Naive thymus-derived CD4-positive, alpha-beta T cell (primary cell): ENCODE measurements around the gene SWI5. TPM values are rescaled to one million over a fixed set of nuclear protein-coding genes. Genes with fewer than 3 reads are reported as not detected.
"Not testable (repeated sequence)": the region's sequence is repeated elsewhere in the genome, so short reads cannot be mapped to it uniquely, and the experiment has no call there.

Experiments used
- ATAC-seq: fragments of 150-1000 bp; cut with Tn5 transposase; 2 replicates; pipeline ENCODE4 v1.10.0; 2021; ENCODE audit warnings: mild to moderate bottlenecking, moderate library complexity
- CTCF ChIA-PET: fragments of 350-600 bp; sonication (Branson Sonifier 250); formaldehyde crosslinking; loops from one replicate; lab custom pipeline; 2021; ENCODE audit warnings: antibody characterized with exemption; lab: Charles Lee
- POLR2A ChIA-PET: fragments of 350-600 bp; sonication (Branson Sonifier 250); formaldehyde crosslinking; loops from one replicate; lab custom pipeline; 2021; ENCODE audit warnings: antibody characterized with exemption, inconsistent platforms; lab: Charles Lee
- DNase-seq, 9 donors: peaks; one replicate each; pipeline versions ENCODE4 v3.0.0 to v3.0.0-alpha.2; 2020 to 2022; ENCODE audit warnings: mixed read lengths in 1 of 9
- H3K27ac ChIP-seq: one replicate; pipeline ENCODE4 v1.7.0; 2013; ENCODE audit warnings: mild to moderate bottlenecking, low read depth, low read length, moderate library complexity
- H3K27me3 ChIP-seq, 2 donors: one replicate each; pipeline ENCODE4 v1.7.0; 2013; ENCODE audit warnings: low read length in 2 of 2, mild to moderate bottlenecking in 2 of 2, moderate library complexity in 2 of 2; ENCODE audit not compliant: control insufficient read depth in 2 of 2, insufficient read depth in 2 of 2
- H3K36me3 ChIP-seq, 3 experiments: 1 replicate in 2 of 3; 2 replicates in 1 of 3; pipeline ENCODE4 v1.7.0; 2013; ENCODE audit warnings: low read length in 3 of 3, mild to moderate bottlenecking in 3 of 3, moderate library complexity in 1 of 3; ENCODE audit not compliant: insufficient read depth in 3 of 3, control insufficient read depth in 2 of 3
- H3K4me1 ChIP-seq, 2 donors: one replicate each; pipeline ENCODE4 v1.7.0; 2013; ENCODE audit warnings: low read length in 2 of 2, mild to moderate bottlenecking in 2 of 2, moderate library complexity in 1 of 2; ENCODE audit not compliant: control insufficient read depth in 2 of 2, insufficient read depth in 2 of 2
- H3K4me3 ChIP-seq: 2 replicates; pipeline ENCODE4 v1.7.0; 2013; ENCODE audit warnings: mild to moderate bottlenecking, low read length
- H3K9me3 ChIP-seq, 3 experiments: 1 replicate in 2 of 3; 2 replicates in 1 of 3; pipeline ENCODE4 v1.7.0; 2013; ENCODE audit warnings: low read length in 3 of 3; ENCODE audit not compliant: control insufficient read depth in 2 of 3
- H3K27ac Mint-ChIP-seq, 9 donors: one replicate each; pipeline ENCODE4 v1.8.0; 2020 to 2022; ENCODE audit warnings: mixed read lengths in 9 of 9, mild to moderate bottlenecking in 8 of 9, moderate library complexity in 5 of 9, inconsistent platforms in 2 of 9
- H3K27me3 Mint-ChIP-seq, 5 donors: one replicate each; pipeline ENCODE4 v1.8.0; 2021 to 2022; ENCODE audit warnings: mixed read lengths in 5 of 5, mild to moderate bottlenecking in 1 of 5
- H3K36me3 Mint-ChIP-seq, 5 donors: one replicate each; pipeline ENCODE4 v1.8.0; 2020 to 2022; ENCODE audit warnings: mixed read lengths in 5 of 5, mild to moderate bottlenecking in 3 of 5, inconsistent platforms in 1 of 5
- H3K4me1 Mint-ChIP-seq, 7 donors: one replicate each; pipeline ENCODE4 v1.8.0; 2020 to 2022; ENCODE audit warnings: mixed read lengths in 7 of 7, mild to moderate bottlenecking in 3 of 7, inconsistent platforms in 1 of 7
- H3K4me3 Mint-ChIP-seq, 10 donors: one replicate each; pipeline ENCODE4 v1.8.0; 2020 to 2022; ENCODE audit warnings: mild to moderate bottlenecking in 10 of 10, mixed read lengths in 10 of 10, moderate library complexity in 6 of 10, inconsistent platforms in 2 of 10
- H3K9me3 Mint-ChIP-seq, 11 donors: one replicate each; pipeline ENCODE4 v1.8.0; 2020 to 2022; ENCODE audit warnings: mixed read lengths in 11 of 11, mild to moderate bottlenecking in 4 of 11, inconsistent platforms in 1 of 11, moderate library complexity in 1 of 11
- intact Hi-C, 2 donors: fragments of 100-400 bp; cut with micrococcal nuclease; formaldehyde crosslinking; loops; one replicate each; pipeline ENCODE4 v1.15.1; 2023
- polyA plus RNA-seq, 2 donors: library from polyadenylated mRNA; unstranded; fragments of 300-500 nt; fragmentation: Illumina TruSeq; gene quantifications; one replicate each; pipeline ENCODE4 v1.2.3, GENCODE V29; 2021
- total RNA-seq, 6 experiments: library from RNA in 5 of 6; stranded (reverse) in 5 of 6; gene quantifications; 1 replicate in 5 of 6; 2 replicates in 1 of 6; pipeline ENCODE4 v1.2.3 and lab custom pipeline; 2021 to 2026

Gene SWI5
- total and polyA plus RNA-seq, 7 experiments from 2014 or later, result 8.7 to 36.6 (median 11.1) TPM

GRCh38 chr9:128275198-128276007 lies 673 bp upstream of the SWI5 start, which contains the start of gene GOLGA2:
Gene GOLGA2 (minus strand): TSS chr9:128276007. CDS start chr9:128275976, 31 bp downstream.
- intact Hi-C loops, result loop anchor here (1.0 to 10.0 kb wide), 19 partner anchors 20 to 823 kb away; partner anchors contain the start of genes COQ4 (in 2 of the 2), KYAT1 (in 2 of the 2), LRRC8A (in 2 of the 2) and ODF2 (in 2 of the 2)
- no peaks in the 10 kb centered on the region for H3K9me3 ChIP-seq
- peaks cover 0 to 14% (median 3%) of the 10 kb centered on the region in 3 experiments for H3K36me3 ChIP-seq
- ATAC-seq (peak; percentile 59), DNase-seq (no peak)
- Mint-ChIP-seq H3K4me1 (peaks cover 24 to 51% (median 46%) of the 10 kb centered on the region in 7 donors), H3K27ac (peak within 1 kb of the TSS; percentile 94 to 98 (median 97)), H3K4me3 (peak within 1 kb of the TSS; percentile 94 to 98 (median 96)), H3K27me3 (peaks cover 0 to 7% (median 0%) of the 10 kb centered on the region in 5 donors), H3K9me3 (peaks cover 0 to 11% (median 0%) of the 10 kb centered on the region in 11 donors), H3K36me3 (peaks cover 0 to 34% (median 8%) of the 10 kb centered on the region in 5 donors)
- POLR2A ChIA-PET, result interaction anchor here (0.6 to 1.6 kb wide), 18 partner anchors 11 to 543 kb away, joined by 3 to 10 read pairs (median 4); partner anchors contain the start of genes BBLN, CIZ1, ENDOG and ODF2
- CTCF ChIA-PET, result interaction anchor here (0.6 kb wide), 1 partner anchor 20 kb away, joined by 5 read pairs; no protein-coding TSS in a partner anchor
- peaks cover 16 to 21% of the 10 kb centered on the region in 2 donors for H3K4me1 ChIP-seq
- no peaks in the 10 kb centered on the region for H3K27me3 ChIP-seq
- H3K4me3 ChIP-seq, result peak within 1 kb of the TSS; percentile 95
- H3K27ac ChIP-seq, result peak within 1 kb of the TSS; percentile 90

GRCh38 chr9:128276574-128277270 lies 646 bp downstream of the SWI5 start:
- Histone ChIP-seq H3K36me3 (peaks cover 0 to 6% (median 3%) of the 10 kb centered on the region in 3 experiments), H3K4me3 (peak overlapping the region; percentile 95), H3K4me1 (peaks cover 16 to 21% of the 10 kb centered on the region in 2 donors), H3K27ac (peak overlapping the region; percentile 90), H3K27me3 (no peaks in the 10 kb centered on the region), H3K9me3 (no peaks in the 10 kb centered on the region)
- Mint-ChIP-seq H3K36me3 (peaks cover 0 to 26% (median 8%) of the 10 kb centered on the region in 5 donors), H3K27me3 (peaks cover 0 to 7% (median 0%) of the 10 kb centered on the region in 5 donors), H3K4me3 (peak overlapping the region; percentile 94 to 98 (median 96)), H3K27ac (peak overlapping the region; percentile 94 to 98 (median 97)), H3K4me1 (peaks cover 24 to 52% (median 46%) of the 10 kb centered on the region in 7 donors), H3K9me3 (peaks cover 0 to 11% (median 0%) of the 10 kb centered on the region in 11 donors)
- intact Hi-C loops, result loop anchor here (1.0 to 10.0 kb wide), 18 partner anchors 26 to 824 kb away; partner anchors contain the start of genes COQ4 (in 2 of the 2), KYAT1 (in 2 of the 2), LRRC8A (in 2 of the 2) and TRUB2 (in 2 of the 2)
- peak in 2 of 9 donors; percentile 4 to 16 for DNase-seq
- CTCF ChIA-PET, result interaction anchor here (0.6 kb wide), 1 partner anchor 382 kb away, joined by 3 read pairs; no protein-coding TSS in a partner anchor
- ATAC-seq, result no peak
- POLR2A ChIA-PET, result interaction anchor here (0.9 to 1.6 kb wide), 12 partner anchors 12 to 447 kb away, joined by 3 to 10 read pairs (median 5); partner anchors contain the start of genes BBLN, CIZ1, TRUB2 and URM1

- CTCF ChIA-PET, result interaction anchor here (0.6 kb wide), 1 partner anchor 102 kb away, joined by 3 read pairs; no protein-coding TSS in a partner anchor
- POLR2A ChIA-PET, result interaction anchor here (0.5 to 1.2 kb wide), 3 partner anchors 10 to 227 kb away, joined by 3 read pairs; no protein-coding TSS in a partner anchor
- DNase-seq, H3K9me3 ChIP-seq, H3K27ac ChIP-seq, ATAC-seq, H3K4me3 ChIP-seq, H3K36me3 ChIP-seq, H3K27me3 ChIP-seq, H3K27me3 Mint-ChIP-seq: not testable (repeated sequence)
- H3K27ac Mint-ChIP-seq, result peak overlapping the region in 3 of 9 donors; percentile 43 to 70 (median 68)
- intact Hi-C loops, result loop anchor here (5.0 to 10.0 kb wide), 7 partner anchors 87 to 827 kb away; partner anchors contain the start of genes KYAT1 (in 2 of the 2), LRRC8A (in 2 of the 2), CIZ1 (in 1 of the 2) and LRSAM1 (in 1 of the 2)
- H3K9me3 Mint-ChIP-seq, result peaks cover 0 to 11% (median 0%) of the 10 kb centered on the region in 11 donors
- H3K4me3 Mint-ChIP-seq, result peak overlapping the region in 3 of 10 donors; percentile 13 to 48 (median 19)
- peaks cover 24 to 40% (median 36%) of the 10 kb centered on the region in 7 donors for H3K4me1 Mint-ChIP-seq
- peaks cover 16 to 17% of the 10 kb centered on the region in 2 donors for H3K4me1 ChIP-seq
- peaks cover 0 to 15% (median 4%) of the 10 kb centered on the region in 5 donors for H3K36me3 Mint-ChIP-seq
These were observed 3.3 kb downstream of the SWI5 start for GRCh38 chr9:128279088-128280073.

GRCh38 chr9:128280084-128280622 lies 4.1 kb downstream of the SWI5 start:
- H3K9me3 Mint-ChIP-seq, result peaks cover 0 to 11% (median 0%) of the 10 kb centered on the region in 11 donors
- no peak overlapping the region for H3K4me3 ChIP-seq
- peaks cover 0 to 7% (median 0%) of the 10 kb centered on the region in 5 donors for H3K27me3 Mint-ChIP-seq
- peaks cover 0 to 15% (median 4%) of the 10 kb centered on the region in 5 donors for H3K36me3 Mint-ChIP-seq
- H3K4me3 Mint-ChIP-seq, result peak overlapping the region in 1 of 10 donors; percentile 17
- ChIA-PET CTCF (interaction anchor here (0.6 kb wide), 1 partner anchor 103 kb away, joined by 3 read pairs; no protein-coding TSS in a partner anchor), POLR2A (interaction anchor here (0.5 to 1.2 kb wide), 3 partner anchors 11 to 226 kb away, joined by 3 read pairs; no protein-coding TSS in a partner anchor)
- no peak for ATAC-seq
- H3K27me3 ChIP-seq, result no peaks in the 10 kb centered on the region
- no peaks in the 10 kb centered on the region for H3K9me3 ChIP-seq
- no peak for DNase-seq
- peaks cover 10 to 11% of the 10 kb centered on the region in 2 donors for H3K4me1 ChIP-seq
- peaks cover 18 to 33% (median 28%) of the 10 kb centered on the region in 7 donors for H3K4me1 Mint-ChIP-seq
- H3K27ac ChIP-seq, result no peak overlapping the region
- intact Hi-C loops, result no loop called here
- H3K36me3 ChIP-seq, result peaks cover 0 to 4% (median 0%) of the 10 kb centered on the region in 3 experiments
- H3K27ac Mint-ChIP-seq, result peak overlapping the region in 2 of 9 donors; percentile 68 to 84

- POLR2A ChIA-PET, result interaction anchor here (0.6 to 0.8 kb wide), 2 partner anchors 23 to 37 kb away, joined by 3 to 7 read pairs; no protein-coding TSS in a partner anchor
- ATAC-seq (no peak), DNase-seq (no peak)
- H3K4me3 ChIP-seq, result no peak overlapping the region
- Mint-ChIP-seq H3K36me3 (peaks cover 0 to 20% (median 4%) of the 10 kb centered on the region in 5 donors), H3K27ac (no peak overlapping the region), H3K4me1 (peaks cover 2 to 15% (median 10%) of the 10 kb centered on the region in 7 donors), H3K27me3 (no peaks in the 10 kb centered on the region), H3K9me3 (no peaks in the 10 kb centered on the region), H3K4me3 (no peak overlapping the region)
- H3K27me3 ChIP-seq, result no peaks in the 10 kb centered on the region
- intact Hi-C loops, result no loop called here
- no peaks in the 10 kb centered on the region for H3K4me1 ChIP-seq
- H3K36me3 ChIP-seq, result peaks cover 0 to 19% (median 0%) of the 10 kb centered on the region in 3 experiments
- no peak overlapping the region for H3K27ac ChIP-seq
- no peaks in the 10 kb centered on the region for H3K9me3 ChIP-seq
- CTCF ChIA-PET, result no interaction called here
These were observed 6.4 kb downstream of the SWI5 start for GRCh38 chr9:128282500-128282899.
